GM19452 (cell line): ENCODE measurements around the gene LRRC41.
A peak's percentile ranks its signal among the peaks of the same experiment; 100 is the strongest.
"Not testable (repeated sequence)": the region's sequence is repeated elsewhere in the genome, so short reads cannot be mapped to it uniquely, and the experiment has no call there.

Source experiments
- ATAC-seq: cut with Tn5 transposase; IDR thresholded peaks from one replicate; pipeline ENCODE4 v1.9.1; 2021; ENCODE audit not compliant: unreplicated experiment

The LRRC41 gene

DNA sequence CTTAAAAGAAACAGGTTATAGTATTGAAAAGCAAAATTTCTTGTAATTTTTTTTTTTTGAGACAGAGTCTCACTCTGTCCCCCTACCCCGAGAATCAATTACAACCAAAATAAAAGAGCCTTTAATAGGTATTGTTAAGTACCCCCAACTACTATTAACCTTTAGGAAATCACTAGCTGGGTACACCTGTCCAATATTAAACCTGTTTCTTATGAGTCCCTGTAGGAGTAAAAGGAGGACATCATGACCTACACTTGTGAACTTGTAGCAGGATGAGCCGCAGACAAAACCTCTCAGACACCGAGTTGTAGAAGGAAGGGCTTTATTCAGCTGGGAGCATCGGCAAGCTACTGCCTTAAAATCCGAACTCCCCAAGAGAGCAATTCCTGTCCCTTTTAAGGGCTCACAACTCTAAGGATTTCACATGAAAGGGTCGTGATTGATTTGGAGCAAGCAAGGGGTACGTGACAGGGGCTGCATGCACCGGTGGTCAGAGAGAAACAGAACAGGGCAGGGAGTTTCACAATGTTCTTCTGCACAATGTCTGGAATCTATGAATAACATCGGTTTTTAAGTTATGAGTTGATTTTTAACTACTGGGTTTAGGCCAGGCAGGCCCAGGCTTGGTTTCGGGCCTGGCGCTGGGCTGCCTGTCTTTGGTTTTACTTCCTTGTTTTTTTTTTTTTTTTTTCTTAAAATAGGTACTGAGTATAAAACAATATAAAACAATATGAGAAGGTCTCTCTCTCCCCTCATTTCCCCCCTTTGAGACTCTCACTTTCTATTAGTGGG lies 22.1 kb upstream of the LRRC41 start:
- peak; percentile 65 for ATAC-seq

DNA sequence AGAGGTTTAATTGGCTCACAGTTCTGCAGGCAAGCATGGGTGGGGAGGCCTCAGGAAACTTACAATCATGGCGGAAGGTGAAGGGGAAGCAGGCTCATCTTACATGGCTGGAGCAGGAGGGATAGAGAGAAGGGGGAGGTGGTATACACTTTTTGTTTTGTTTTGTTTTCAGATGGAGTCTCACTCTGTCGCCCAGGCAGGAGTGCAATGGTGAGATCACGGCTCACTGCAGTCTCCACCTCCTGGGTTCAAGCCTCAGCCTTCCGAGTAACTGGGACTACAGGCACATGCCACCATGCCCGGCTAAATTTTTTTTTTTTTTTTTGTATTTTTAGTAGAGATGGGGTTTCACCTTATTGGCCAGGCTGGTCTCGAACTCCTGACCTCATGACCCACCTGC lies 18.8 kb upstream of the LRRC41 start:
- not testable (repeated sequence) for ATAC-seq

DNA sequence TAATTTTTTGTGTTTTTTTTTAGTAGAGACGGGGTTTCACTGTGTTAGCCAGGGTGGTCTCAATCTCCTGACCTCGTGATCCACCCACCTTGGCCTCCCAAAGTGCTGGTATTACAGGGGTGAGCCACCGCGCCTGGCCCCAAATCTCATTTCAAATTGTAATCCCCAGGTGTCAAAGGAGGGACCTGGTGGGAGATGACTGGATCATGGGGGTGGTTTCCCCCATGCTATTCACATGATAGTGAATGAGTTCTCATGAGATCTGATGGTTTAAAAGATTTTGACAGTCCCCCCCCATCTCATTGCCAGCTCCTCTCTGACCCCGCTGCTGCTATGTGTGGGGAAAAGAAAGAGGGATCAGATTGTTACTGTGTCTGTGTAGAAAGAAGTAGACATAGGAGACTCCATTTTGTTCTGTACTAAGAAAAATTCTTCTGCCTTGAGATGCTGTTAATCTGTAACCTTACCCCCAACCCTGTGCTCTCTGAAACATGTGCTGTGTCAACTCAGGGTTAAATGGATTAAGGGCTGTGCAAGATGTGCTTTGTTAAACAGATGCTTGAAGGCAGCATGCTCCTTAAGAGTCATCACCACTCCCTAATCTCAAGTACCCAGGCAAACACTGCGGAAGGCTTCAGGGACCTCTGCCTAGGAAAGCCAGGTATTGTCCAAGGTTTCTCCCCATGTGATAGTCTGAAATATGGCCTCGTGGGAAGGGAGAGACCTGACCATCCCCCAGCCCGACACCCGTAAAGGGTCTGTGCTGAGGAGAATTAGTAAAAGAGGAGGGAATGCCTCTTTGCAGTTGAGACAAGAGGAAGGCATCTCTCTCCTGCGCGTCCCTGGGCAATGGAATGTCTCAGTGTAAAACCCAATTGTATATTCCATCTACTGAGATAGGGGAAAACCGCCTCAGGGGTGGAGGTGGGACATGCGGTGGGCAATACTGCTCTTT lies 16.8 kb upstream of the LRRC41 start:
- not testable (repeated sequence) for ATAC-seq

DNA sequence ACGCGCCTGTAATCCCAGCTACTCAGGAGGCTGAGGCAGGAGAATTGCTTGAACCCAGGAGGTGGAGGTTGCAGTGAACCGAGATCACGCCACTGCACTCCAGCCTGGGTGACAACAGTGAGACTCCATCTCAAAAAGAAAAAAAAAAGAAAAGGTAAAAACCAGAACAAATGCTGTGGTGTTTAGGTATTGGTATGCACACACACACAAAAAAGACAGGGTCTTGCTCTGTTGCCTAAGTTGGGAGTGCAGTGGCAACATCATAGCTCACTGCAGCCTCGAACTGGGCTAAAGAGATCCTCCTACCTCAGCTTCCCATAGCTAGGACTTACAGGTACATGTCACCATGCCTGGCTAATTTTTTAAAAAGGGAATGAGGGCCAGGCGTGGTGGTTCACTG lies 15.9 kb upstream of the LRRC41 start:
- not testable (repeated sequence) for ATAC-seq

DNA sequence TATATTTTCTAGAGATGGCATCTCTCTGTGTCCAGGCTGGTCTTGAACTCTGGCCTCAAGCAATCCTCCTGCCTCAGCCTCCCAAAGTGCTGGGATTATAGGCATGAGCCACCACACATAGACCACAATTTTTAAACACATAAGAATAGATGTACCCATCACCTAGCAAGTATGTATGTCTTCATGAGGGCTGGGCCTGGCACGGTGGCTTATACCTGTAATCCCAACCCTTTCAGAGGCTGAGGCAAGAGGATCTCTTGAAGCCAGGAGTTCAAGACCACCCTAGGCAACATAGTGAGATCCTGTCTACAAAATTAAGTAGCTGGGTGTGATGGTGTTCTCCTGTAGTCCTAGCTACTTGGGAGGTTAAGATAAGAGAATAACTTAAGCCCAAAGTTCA lies 13.9 kb upstream of the LRRC41 start:
- ATAC-seq, result no peak

DNA sequence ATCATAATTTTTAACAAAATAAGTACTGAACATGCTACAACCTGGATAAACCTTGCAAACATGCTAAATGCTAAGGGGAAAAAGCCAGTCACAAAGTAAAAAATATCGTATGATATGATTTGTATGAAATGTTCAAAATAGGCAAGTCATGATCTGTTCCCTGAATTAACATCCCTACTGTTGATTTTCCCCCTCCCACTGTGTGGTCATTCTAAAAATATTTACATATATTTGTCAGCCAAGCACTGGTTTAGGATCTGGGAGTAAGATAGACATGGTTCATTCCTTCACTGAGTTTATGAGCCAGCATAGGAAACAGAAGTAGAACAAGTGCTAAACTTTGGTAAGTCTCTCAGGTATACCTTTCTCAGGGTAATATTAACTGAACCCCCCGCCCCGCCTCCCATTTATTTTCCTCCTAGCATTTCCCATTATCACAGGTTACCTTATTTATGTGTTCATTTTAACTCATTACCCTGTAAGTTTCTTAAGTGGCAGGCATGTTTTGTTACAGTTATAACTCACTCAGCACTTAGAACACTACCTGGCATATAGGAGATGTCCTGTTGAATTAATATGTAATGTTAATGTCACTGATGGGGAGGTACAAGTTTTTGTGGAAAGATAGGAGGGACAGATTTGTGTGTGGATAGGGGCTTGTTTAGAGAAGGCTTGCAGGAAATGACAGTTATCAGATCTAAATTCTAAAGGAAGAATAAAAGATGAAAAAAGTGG lies 12.4 kb upstream of the LRRC41 start:
- ATAC-seq, result no peak

DNA sequence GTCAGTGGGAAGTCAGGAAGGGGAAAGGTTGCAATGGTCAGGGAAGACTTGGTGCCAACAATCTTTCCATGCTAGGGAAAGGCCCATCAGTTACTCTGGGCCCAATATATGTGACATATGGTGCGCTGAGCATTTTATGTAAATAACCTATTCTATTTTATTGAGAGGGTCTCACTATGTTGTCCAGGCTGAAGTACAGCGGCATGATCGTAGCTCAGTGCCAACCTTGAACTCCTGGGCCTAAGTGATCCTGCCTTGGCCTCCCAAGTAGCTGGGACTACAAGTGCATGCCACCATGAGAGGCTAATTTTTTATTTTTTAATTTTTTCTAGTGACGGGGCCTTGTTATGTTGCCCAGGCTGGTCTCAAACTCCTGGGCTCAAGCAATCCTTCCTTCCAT lies 6.9 kb upstream of the LRRC41 start:
- no peak for ATAC-seq

DNA sequence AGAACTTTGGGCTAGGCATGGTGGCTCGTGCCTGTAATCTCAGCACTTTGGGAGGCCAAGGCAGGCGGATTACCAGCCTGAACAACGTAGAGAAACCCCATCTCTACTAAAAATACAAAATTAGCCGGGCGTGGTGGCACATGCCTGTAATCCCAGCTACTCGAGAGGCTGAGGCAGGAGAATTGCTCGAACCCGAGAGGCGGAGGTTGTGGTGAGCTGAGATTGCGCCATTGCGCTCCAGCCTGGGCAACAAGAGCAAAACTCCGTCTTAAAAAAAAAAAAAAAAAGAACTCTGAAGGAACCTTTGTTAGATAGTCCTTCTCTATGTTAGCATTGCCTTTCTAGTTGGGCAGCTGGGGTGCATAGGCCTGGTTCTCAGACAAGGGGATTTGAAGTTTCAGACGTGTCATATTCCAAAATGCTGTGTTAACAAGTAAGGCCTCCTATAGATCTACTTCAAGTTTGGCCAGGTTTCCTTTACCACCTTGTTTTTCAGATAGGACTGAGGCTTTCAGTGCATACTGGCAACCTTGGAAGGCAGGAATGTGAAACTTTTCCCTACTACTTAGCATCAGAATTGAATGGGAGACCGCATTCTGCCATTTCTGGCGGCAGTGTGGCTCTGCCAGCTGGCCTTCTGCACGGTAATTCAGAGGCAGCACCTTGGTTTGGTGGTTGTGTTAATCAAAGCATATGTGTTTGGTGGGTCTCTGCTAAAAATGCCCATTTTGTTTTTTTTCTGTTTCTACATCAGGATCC lies 6.2 kb upstream of the LRRC41 start:
- no peak for ATAC-seq

DNA sequence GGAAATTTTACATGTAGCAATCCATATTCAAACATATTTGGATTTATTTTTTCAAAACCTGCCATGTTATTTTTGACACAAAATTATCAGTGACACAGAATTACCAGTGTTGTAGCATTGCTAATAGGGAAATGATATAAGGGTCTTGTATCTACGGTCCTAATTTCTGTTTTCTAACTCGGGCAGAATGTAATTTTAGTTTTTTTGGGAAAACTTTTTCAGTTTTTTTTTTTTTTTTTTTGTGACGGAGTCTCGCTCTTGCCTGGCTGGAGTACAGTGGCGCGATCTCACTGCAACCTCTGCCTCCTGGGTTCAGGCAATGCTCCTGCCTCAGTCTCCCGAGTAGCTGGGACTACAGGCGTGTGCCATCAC lies 2.7 kb upstream of the LRRC41 start:
- no peak for ATAC-seq

DNA sequence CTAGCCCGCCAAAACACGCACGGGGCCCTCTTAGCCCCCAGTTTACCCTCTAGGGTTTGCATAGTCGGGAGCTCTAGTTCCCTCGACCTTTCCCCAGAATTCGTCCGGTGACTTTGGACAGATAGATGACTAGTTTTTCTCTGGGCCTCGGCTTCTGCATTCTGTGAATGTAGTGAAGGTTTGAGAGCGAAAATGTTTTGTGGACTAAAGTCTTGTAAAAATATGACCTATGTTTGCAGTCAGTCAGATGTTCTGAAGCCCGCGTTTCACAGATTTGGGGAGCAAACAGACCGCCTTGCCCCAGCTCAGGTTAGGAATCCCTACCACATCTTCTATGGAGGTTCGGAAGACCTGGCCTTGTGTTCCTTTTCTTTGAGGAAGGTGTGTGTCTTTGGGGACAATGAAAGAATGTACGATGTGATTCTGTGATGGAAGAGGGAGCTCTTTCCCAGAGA lies 483 bp upstream of the LRRC41 start:
- no peak for ATAC-seq

DNA sequence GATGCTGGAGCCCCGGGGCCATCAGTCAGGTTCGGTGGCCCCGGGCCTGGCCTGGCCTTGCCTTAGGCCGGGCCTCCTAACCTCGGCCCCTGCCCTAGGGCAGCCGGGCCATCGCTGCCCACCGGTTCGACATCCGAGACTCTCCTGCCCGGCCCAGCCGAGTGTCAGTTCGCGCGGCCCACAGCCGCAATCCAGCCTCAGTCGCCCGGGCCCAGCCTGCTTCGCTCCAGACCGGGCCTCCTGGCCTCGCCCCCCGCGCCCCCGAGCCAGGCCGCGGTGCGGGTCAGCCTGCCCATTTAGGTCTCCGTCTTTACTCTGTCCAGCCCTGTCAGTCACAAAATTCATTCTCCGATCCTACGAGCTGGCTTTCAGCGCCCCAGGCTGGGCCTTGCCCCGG lies 777 bp downstream of the LRRC41 start:
- peak; percentile 18 for ATAC-seq

DNA sequence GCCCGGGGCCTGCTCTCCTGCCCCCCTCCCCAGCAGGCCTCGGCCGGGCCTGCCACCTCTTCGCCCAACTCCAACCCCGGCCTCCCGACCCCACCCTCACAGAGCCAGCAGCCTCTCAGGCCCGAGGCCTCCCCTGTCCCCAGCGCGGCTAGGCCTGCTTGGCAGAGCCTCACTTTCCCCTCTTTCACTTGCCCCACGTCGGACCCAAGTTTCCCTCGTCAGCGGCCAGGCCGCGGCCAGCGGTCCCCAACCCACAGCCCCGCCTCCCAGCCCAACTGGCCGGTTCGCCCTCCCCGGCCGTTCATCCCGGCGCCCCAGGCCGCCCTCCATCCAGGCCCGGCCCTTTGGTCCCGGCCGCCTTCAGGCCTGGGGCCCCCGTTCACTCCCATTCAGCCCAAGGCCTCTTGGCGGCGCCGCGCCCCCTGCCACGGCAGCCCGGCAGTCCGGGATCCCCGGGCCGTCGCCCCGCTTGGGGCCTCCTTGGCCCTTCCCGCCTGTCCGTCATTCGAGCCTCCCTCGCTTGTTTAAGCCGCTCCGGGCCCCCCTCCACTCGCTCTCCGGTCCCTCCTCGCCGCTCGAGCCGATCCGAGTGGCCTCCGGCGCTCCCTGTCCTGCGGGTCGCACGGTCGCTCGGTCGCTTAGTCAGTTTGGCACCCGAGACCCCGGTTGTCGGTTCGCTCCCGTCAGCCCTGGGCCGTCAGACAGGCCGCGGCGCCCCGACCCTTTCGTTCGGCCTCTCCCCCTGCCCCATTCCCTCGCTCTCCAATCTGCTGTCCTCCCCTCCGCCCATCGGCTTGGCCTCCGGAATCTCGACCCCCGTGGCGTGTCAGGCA lies 1.4 kb downstream of the LRRC41 start:
- no peak for ATAC-seq

DNA sequence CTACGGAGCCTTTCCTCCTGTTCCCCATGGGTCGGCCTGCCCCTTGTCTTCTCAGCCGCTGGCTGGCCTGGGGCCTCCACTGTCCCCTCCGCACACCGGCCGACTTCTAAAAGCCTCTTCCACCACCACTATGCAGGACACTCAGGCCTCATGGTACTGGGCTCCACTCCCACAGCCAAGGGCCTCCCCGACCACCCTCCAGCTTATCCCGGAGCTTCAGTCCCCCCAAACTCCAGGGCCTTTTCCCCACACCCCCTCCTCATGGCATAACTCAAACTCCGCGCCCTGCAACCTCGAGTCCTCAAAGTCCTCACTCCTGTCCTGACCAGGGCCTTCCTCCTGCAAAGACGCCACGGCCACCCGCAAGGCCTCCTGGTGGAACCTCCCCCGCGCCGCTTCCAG lies 2.0 kb downstream of the LRRC41 start:
- ATAC-seq, result no peak

DNA sequence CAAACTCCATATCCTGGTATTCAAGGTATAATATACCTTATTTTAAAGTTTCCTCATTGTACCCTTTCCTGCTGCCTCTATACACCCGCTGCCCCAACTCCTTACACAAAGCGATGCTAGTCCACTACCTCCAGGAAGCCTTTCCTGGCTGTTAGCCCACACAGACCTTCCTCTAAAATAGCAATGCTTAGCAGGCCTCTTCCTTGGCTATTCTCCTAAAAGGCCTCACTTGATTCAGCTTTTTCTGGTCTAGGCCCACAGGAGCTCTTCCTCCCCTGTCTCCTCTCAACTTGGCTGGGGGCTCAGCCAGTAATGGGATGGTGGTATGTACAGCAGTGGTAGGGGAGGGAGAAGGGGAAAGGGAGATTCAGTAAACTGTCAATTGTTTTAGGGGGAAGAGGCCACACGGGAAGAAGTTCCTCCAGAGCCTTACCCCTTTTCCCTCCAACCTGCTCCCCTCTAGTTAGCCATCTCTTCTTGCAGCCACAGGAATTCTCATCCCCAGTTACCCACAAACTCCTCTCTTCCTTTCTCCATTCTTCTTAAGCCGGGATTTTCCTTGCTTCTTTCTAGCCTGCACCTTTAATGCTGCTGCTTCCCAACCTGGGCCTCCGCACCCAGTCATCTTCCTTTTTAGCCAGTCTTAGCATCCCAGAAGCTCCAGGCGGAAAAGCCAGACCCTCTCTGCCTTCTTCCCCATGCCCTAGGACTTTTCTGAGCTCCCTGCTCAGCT lies 2.6 kb downstream of the LRRC41 start:
- no peak for ATAC-seq

DNA sequence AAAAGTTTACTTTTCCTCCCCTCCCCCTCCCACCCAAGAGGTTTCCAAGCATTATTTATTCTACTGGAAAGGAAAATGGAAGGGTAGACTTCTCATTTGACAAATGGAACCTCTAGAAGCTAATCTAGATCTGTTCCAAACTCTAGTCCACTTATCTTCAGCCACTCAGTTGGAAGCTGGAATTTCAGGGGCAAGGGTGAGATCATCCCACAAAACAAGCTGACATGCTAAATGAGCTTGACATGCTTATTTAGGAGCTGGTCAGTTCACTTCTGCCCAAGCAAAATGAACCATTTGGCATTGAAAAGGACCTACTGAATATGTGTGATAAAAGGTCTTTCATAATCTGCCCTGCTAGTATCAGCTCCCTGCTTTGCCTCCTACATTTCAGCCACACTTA lies 5.0 kb downstream of the LRRC41 start:
- ATAC-seq, result no peak

DNA sequence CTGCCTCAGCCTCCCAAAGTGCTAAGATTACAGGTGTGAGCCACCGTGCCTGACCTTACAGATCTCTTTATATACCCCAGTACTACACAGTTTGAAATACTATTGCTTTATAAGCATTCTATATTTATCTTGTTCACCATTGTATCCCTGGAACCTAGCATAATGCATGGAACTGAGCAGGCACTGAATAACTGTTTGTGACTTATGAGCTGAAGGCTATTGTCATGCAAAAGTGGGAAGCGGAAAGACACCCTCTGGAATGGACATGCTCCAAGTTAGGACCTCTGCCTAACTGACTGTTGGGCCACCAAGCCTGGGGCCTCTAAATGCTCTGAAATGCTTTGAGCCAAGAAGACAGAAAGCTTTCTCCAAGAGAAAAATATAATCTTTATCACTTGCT lies 8.1 kb downstream of the LRRC41 start:
- no peak for ATAC-seq

DNA sequence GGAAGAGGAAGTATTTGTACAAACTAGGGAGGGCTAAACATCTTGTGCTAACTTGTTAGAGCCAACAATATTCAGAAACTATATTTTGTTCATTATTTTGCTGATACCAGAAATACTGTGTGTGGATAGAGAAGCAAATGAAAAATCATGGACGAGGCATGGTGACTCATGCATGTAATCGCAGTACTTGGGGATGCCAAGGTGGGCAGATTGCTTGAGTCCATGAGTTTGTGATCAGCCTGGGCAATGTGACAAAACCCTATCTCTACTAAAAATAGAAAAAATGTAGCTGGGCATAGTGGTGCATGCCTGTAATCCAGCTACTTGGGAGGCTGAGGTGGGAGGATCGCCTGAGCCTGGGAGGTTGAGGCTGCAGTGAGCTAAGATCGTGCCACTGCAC lies 13.4 kb downstream of the LRRC41 start:
- ATAC-seq, result no peak

DNA sequence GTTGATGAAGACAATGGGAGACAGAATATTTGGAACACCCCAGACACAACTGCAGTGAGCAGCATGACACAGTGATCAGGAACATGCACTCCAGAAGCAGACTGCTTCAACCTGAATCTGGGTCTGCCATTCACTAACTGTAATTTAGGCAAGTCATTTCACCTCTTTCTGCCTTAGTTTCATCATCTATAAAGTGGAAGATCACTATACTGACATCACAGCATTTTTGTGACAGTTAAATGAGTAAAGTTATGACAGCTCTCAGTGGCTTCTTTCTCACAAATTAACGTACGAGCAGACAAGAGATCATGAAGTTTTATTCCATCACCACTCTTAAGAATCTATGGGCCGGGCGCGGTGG lies 14.3 kb downstream of the LRRC41 start:
- ATAC-seq, result no peak

DNA sequence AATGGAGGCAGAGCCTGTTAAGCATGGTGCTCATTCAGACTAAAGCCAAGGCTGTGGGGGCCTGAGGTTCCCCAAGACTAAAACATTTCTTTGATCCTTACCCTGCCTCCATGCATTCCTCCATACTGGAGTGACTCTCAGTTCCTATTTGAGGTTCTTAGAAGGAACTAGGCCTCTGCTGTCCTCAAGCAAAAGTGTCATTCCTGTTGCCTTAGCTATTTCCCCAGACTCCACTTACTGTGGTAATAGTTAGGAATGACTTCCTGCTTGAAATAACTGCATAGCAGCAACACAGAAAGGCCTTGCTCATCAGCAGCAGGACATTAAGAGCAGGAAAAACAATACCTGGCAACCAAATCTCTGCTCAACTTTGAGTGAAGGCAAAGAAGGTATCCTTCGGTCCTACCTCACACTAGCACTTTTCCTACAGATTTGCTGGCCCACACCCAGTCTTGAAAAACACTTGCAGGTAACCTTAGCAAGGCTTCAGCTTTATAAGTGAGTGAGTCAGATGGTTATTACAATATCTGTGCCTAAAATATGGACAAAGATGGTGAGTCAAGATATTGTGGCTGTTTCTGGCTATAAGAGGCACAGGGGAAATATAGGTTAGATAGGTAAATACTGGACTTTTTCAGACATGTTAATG lies 14.8 kb downstream of the LRRC41 start:
- ATAC-seq, result no peak
